ENCODE measurements around the gene USB1. TPM values are rescaled to one million over a fixed set of nuclear protein-coding genes. Genes with fewer than 3 reads are reported as not detected.

The USB1 gene
- total RNA-seq, 1 donor from 2014 or later = 14.9 TPM

DNA sequence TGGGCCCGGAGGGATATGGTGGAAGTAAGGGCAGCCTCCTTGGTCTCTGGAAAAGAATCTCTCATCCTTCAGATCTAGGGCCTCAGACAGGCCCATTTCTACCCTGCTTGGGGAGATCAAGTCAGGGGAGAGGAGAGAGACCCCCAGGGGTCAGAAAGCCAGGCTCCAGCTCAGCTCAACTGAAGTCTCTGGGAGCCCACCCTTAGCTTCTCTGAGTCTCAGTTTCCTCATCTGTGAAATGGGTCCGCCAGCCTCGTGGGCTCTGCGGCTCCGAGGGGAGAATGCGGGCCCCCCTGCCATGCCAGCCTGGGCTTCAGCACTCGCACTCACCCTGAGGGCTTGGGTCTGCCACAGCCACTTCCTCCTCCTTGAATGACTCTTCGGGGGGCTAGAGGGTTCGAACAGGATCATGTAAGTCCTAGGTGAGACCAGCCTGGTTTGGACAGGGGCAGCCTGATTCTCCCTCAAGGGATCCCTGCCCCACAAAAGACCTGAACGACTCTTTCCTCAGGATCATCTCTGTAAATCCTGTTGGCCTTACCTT is 37.0 kb upstream of the USB1 start:
- Histone ChIP-seq H3K79me2 (ENCODE audit: low read depth) (no peaks in the 10 kb centered on the region), H3K4me3 (no peak overlapping the region), H3K9ac (no peak overlapping the region), H3K4me1 (no peaks in the 10 kb centered on the region), H3K9me3 (ENCODE audit: low read depth) (no peaks in the 10 kb centered on the region), H3K27me3 (no peaks in the 10 kb centered on the region), H3F3A (ENCODE audit: low read depth) (no peaks in the 10 kb centered on the region), H3K36me3 (no peaks in the 10 kb centered on the region), H3K27ac (no peak overlapping the region), H4K20me1 (ENCODE audit: low read depth) (no peaks in the 10 kb centered on the region), H2AFZ (replicated peaks) (no peak overlapping the region), H3K4me2 (no peak overlapping the region)
- H3K9me3 Mint-ChIP-seq = no peaks in the 10 kb centered on the region
- peaks cover 15% of the 10 kb centered on the region for H3K27me3 Mint-ChIP-seq (ENCODE audit: insufficient read depth, low read depth)
- no peak for DNase-seq (ENCODE audit: low spot score)
- TF ChIP-seq CTCF (IDR thresholded peaks at IDR 0.05) (no peak), EZH2phosphoT487 (IDR thresholded peaks at IDR 0.05) (no peak), EZH2 (IDR thresholded peaks at IDR 0.05) (no peak)
- H3K4me1 Mint-ChIP-seq = no peaks in the 10 kb centered on the region
- no peaks in the 10 kb centered on the region for H3K36me3 Mint-ChIP-seq
- no peak overlapping the region for H3K4me3 Mint-ChIP-seq
- no peak overlapping the region for H3K27ac Mint-ChIP-seq

GRCh38 chr16:57966204-57966771 is 34.9 kb upstream of the USB1 start:
- Mint-ChIP-seq H3K27me3 (ENCODE audit: insufficient read depth, low read depth) (peaks cover 16% of the 10 kb centered on the region), H3K36me3 (no peaks in the 10 kb centered on the region), H3K4me3 (no peak overlapping the region), H3K9me3 (no peaks in the 10 kb centered on the region), H3K4me1 (peaks cover 3% of the 10 kb centered on the region), H3K27ac (no peak overlapping the region)
- H3K4me1 ChIP-seq = peaks cover 8% of the 10 kb centered on the region
- no peak overlapping the region for H3K9ac ChIP-seq
- H4K20me1 ChIP-seq (ENCODE audit: low read depth) = no peaks in the 10 kb centered on the region
- no peak for DNase-seq (ENCODE audit: low spot score)
- no peak overlapping the region for H3K4me3 ChIP-seq
- no peak for TF ChIP-seq EZH2 (IDR thresholded peaks at IDR 0.05)
- no peak for TF ChIP-seq CTCF (IDR thresholded peaks at IDR 0.05)
- TF ChIP-seq EZH2phosphoT487 (IDR thresholded peaks at IDR 0.05) = no peak
- H3K36me3 ChIP-seq = no peaks in the 10 kb centered on the region
- no peak overlapping the region for H3K4me2 ChIP-seq
- H3K79me2 ChIP-seq (ENCODE audit: low read depth) = no peaks in the 10 kb centered on the region
- no peaks in the 10 kb centered on the region for H3K27me3 ChIP-seq
- H3K9me3 ChIP-seq (ENCODE audit: low read depth) = no peaks in the 10 kb centered on the region
- no peak overlapping the region for H2AFZ ChIP-seq (replicated peaks)
- no peak overlapping the region for H3K27ac ChIP-seq
- H3F3A ChIP-seq (ENCODE audit: low read depth) = no peaks in the 10 kb centered on the region

DNA sequence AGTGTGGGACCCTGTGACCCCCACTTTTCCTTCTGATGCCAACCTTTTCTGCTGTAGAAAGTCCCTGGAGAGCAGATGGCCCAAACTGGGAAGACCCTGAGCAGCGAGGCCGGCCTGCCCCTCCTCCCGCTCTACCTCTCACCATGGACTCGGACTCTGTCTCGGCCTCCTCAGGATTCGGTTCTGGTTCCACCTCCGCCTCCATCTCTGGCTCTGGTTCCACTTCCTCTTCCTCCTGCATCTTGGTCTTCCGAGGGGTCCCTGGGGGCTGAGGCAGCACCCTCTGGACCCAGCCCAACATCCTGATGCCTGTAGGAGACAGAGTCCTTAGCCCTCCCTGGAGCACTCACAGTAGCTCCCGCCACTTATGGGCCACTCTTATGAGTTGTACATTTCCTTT is 34.2 kb upstream of the USB1 start:
- Mint-ChIP-seq H3K4me1 (peaks cover 3% of the 10 kb centered on the region), H3K27me3 (ENCODE audit: insufficient read depth, low read depth) (peaks cover 13% of the 10 kb centered on the region), H3K36me3 (no peaks in the 10 kb centered on the region), H3K4me3 (no peak overlapping the region), H3K9me3 (no peaks in the 10 kb centered on the region), H3K27ac (no peak overlapping the region)
- no peak overlapping the region for H3K27ac ChIP-seq
- H3K79me2 ChIP-seq (ENCODE audit: low read depth) = no peaks in the 10 kb centered on the region
- no peaks in the 10 kb centered on the region for H3K27me3 ChIP-seq
- no peak overlapping the region for H3K4me2 ChIP-seq
- no peak overlapping the region for H3K9ac ChIP-seq
- TF ChIP-seq EZH2 (IDR thresholded peaks at IDR 0.05) = no peak
- TF ChIP-seq EZH2phosphoT487 (IDR thresholded peaks at IDR 0.05) = no peak
- no peak for TF ChIP-seq CTCF (IDR thresholded peaks at IDR 0.05)
- no peaks in the 10 kb centered on the region for H3K9me3 ChIP-seq (ENCODE audit: low read depth)
- H3K4me1 ChIP-seq = peaks cover 11% of the 10 kb centered on the region
- H3K4me3 ChIP-seq = no peak overlapping the region
- H2AFZ ChIP-seq (replicated peaks) = no peak overlapping the region
- no peaks in the 10 kb centered on the region for H4K20me1 ChIP-seq (ENCODE audit: low read depth)
- H3K36me3 ChIP-seq = no peaks in the 10 kb centered on the region
- no peaks in the 10 kb centered on the region for H3F3A ChIP-seq (ENCODE audit: low read depth)
- DNase-seq (ENCODE audit: low spot score) = no peak
